ENCODE data around the gene S1PR1.

GRCh38 chr1:101262630-101263348, 26.0 kb downstream of the S1PR1 start:
- no peak for TF ChIP-seq CTCF (IDR thresholded peaks at IDR 0.05)
- no peak for TF ChIP-seq POLR2A (IDR thresholded peaks at IDR 0.05)

All from suprapubic skin (tissue), 3 donors.